WERI-Rb-1 (cell line): Measurements from ENCODE around the gene GMDS.
A peak's percentile ranks its signal among the peaks of the same experiment; 100 is the strongest.

Experiments
- DNase-seq: peaks from one replicate; pipeline ENCODE4 v3.0.0-alpha.2; 2020
- H3K27ac ChIP-seq: fragments of 250-450 bp; sonication (Bioruptor Pico); 2 replicates; pipeline ENCODE4 v1.5.1; 2020; ENCODE audit warnings: mild to moderate bottlenecking, moderate library complexity
- H3K27me3 ChIP-seq: fragments of 250-450 bp; sonication (Bioruptor Pico); 2 replicates; pipeline ENCODE4 v1.5.1; 2021; ENCODE audit warnings: mild to moderate bottlenecking, low read depth, moderate library complexity; ENCODE audit not compliant: insufficient read depth, severe bottlenecking
- H3K36me3 ChIP-seq: fragments of 250-450 bp; sonication (Bioruptor Pico); 2 replicates; pipeline ENCODE4 v1.5.1; 2020; ENCODE audit warnings: mild to moderate bottlenecking, moderate library complexity
- H3K4me3 ChIP-seq: 2 replicates; pipeline ENCODE4 v1.5.1; 2011; ENCODE audit warnings: low read depth, mild to moderate bottlenecking, control low read depth, low read length
- H3K9me3 ChIP-seq: fragments of 250-450 bp; sonication (Bioruptor Pico); 2 replicates; pipeline ENCODE4 v1.5.1; 2021; ENCODE audit warnings: mild to moderate bottlenecking, moderate library complexity; ENCODE audit not compliant: severe bottlenecking
- TF ChIP-seq, protein P1 (sequence below): IDR thresholded peaks from 2 replicates; pipeline ENCODE4 v1.5.1; 2011; ENCODE audit warnings: low read depth, mild to moderate bottlenecking, control low read depth, inconsistent platforms, low read length

GMDS gene

GRCh38 chr6:1720620-1721322, 524.6 kb downstream of the GMDS start:
- Histone ChIP-seq H3K4me3 (no peak overlapping the region), H3K27me3 (no peaks in the 10 kb centered on the region), H3K27ac (no peak overlapping the region), H3K36me3 (no peaks in the 10 kb centered on the region), H3K9me3 (no peaks in the 10 kb centered on the region)
- TF ChIP-seq, protein P1, sequence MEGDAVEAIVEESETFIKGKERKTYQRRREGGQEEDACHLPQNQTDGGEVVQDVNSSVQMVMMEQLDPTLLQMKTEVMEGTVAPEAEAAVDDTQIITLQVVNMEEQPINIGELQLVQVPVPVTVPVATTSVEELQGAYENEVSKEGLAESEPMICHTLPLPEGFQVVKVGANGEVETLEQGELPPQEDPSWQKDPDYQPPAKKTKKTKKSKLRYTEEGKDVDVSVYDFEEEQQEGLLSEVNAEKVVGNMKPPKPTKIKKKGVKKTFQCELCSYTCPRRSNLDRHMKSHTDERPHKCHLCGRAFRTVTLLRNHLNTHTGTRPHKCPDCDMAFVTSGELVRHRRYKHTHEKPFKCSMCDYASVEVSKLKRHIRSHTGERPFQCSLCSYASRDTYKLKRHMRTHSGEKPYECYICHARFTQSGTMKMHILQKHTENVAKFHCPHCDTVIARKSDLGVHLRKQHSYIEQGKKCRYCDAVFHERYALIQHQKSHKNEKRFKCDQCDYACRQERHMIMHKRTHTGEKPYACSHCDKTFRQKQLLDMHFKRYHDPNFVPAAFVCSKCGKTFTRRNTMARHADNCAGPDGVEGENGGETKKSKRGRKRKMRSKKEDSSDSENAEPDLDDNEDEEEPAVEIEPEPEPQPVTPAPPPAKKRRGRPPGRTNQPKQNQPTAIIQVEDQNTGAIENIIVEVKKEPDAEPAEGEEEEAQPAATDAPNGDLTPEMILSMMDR = no peak
- peak; percentile 82 for DNase-seq

DNA sequence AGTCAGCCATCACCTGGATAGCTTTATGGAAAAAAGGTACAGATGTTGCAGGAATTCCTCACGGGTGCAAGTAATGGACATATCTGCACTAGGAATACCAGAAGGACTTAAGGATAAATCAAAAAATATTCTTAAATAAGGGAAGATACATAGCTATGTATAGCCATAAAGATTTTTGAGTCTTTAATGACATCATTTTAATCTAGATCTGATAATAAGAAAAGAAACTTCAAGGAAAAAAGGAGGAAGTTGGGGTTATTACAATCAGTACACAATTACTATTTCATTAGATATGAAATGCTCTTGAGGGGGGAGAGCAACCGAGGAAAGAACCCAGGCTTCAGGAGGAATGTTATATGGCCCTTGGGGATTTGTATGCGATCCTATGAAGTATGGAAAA, 525.5 kb downstream of the GMDS start:
- H3K27ac ChIP-seq = no peak overlapping the region
- no peaks in the 10 kb centered on the region for H3K36me3 ChIP-seq
- H3K4me3 ChIP-seq = no peak overlapping the region
- no peaks in the 10 kb centered on the region for H3K9me3 ChIP-seq
- TF ChIP-seq, protein P1 = no peak
- DNase-seq = no peak
- no peaks in the 10 kb centered on the region for H3K27me3 ChIP-seq

GRCh38 chr6:1716868-1717267, 528.5 kb downstream of the GMDS start:
- no peaks in the 10 kb centered on the region for H3K36me3 ChIP-seq
- H3K4me3 ChIP-seq = no peak overlapping the region
- no peak overlapping the region for H3K27ac ChIP-seq
- TF ChIP-seq, protein P1 = no peak
- H3K9me3 ChIP-seq = no peaks in the 10 kb centered on the region
- H3K27me3 ChIP-seq = no peaks in the 10 kb centered on the region
- no peak for DNase-seq

DNA sequence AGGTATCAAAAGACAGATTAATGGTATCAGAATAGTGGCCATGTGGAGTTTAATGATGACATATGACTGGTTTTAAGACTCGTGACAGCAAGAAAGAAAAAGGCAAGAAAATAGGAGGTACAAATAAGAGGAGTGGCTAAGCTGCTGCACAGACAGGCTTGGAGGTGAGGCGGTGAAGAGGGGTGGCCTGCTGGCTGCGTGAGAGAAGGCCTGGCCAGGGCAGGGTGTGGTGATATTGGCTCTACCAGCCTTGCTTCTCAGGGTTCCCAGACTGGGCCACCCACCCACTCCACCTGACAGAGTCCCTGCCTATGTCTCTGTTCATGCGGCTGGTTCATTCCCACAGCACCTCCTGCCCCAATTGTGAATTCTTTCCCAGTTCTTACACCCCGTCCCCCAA, 529.0 kb downstream of the GMDS start:
- H3K4me3 ChIP-seq = no peak overlapping the region
- H3K27me3 ChIP-seq = no peaks in the 10 kb centered on the region
- TF ChIP-seq, protein P1 = no peak
- H3K9me3 ChIP-seq = no peaks in the 10 kb centered on the region
- no peaks in the 10 kb centered on the region for H3K36me3 ChIP-seq
- no peak overlapping the region for H3K27ac ChIP-seq
- peak; percentile 56 for DNase-seq

DNA sequence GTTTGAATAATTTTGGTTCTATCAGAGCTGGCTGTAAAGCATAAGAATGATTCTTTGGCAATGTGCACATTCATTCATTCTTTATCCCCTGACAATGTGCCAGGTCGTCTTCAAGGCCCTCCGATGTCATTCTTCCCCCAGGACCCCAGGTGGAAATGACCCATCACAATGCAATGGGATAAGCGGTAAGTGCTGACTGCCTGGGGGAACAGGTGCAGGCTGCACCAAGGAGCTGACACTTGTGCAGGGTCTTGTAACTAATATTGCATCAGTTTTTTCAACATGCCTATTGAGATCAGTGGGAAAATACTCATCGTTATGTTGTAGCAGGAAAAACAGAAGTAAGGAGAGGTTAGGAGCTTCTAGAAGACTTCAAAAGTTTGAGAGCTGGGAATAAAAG, 530.1 kb downstream of the GMDS start:
- TF ChIP-seq, protein P1 = no peak
- Histone ChIP-seq H3K27ac (no peak overlapping the region), H3K9me3 (no peaks in the 10 kb centered on the region), H3K27me3 (no peaks in the 10 kb centered on the region), H3K4me3 (no peak overlapping the region), H3K36me3 (no peaks in the 10 kb centered on the region)
- no peak for DNase-seq

DNA sequence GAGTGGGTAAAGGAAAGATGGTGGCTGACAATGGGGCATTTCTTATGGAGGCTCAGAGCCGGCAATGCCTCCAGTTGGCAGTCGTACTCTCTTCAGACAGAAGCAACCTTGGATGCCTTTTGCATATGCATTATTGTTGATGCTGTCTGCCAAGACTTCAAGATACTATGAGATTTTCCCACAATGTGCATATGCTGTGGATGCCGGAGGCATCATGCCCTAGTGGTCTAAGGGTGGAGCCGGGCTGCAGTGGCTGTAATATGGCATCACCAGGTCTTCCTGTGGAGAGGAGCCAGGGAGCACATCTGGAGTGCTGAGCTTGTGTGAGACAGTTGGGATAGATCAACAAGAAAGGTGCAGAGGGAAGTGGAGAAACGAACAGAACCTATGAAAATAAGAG, 530.8 kb downstream of the GMDS start:
- no peaks in the 10 kb centered on the region for H3K36me3 ChIP-seq
- DNase-seq = no peak
- no peaks in the 10 kb centered on the region for H3K9me3 ChIP-seq
- H3K27ac ChIP-seq = no peak overlapping the region
- H3K4me3 ChIP-seq = no peak overlapping the region
- H3K27me3 ChIP-seq = no peaks in the 10 kb centered on the region
- TF ChIP-seq, protein P1 = no peak
